ENCODE data around the gene KCNH5. TPM values are rescaled to one million over a fixed set of nuclear protein-coding genes. Genes with fewer than 3 reads are reported as not detected.

The KCNH5 gene
- total RNA-seq, 4 donors from 2014 or later: not detected

GRCh38 chr14:63045612-63046320 lies 508 bp upstream of the KCNH5 start:
- no peaks in the 10 kb centered on the region for H3K36me3 ChIP-seq
- DNase-seq: peak in 1 of 3 donors; percentile 41
- H3K4me3 ChIP-seq: peak overlapping the region in 1 of 4 donors; percentile 30
- H3K27me3 ChIP-seq: peaks cover 0 to 20% of the 10 kb centered on the region in 2 donors
- TF ChIP-seq POLR2A (IDR thresholded peaks at IDR 0.05) (no peak), CTCF (IDR thresholded peaks at IDR 0.05) (no peak)
- H3K27ac ChIP-seq: no peak overlapping the region
- H3K9me3 ChIP-seq: no peaks in the 10 kb centered on the region
- peaks cover 0 to 13% (median 0%) of the 10 kb centered on the region in 4 donors for H3K4me1 ChIP-seq

GRCh38 chr14:63039866-63040265 lies 5.4 kb downstream of the KCNH5 start:
- H3K36me3 ChIP-seq: no peaks in the 10 kb centered on the region

GRCh38 chr14:63032641-63033040 lies 12.6 kb downstream of the KCNH5 start:
- Histone ChIP-seq H3K36me3 (no peaks in the 10 kb centered on the region), H3K27me3 (no peaks in the 10 kb centered on the region), H3K4me1 (no peaks in the 10 kb centered on the region), H3K4me3 (no peak overlapping the region), H3K9me3 (no peaks in the 10 kb centered on the region), H3K27ac (no peak overlapping the region)
- TF ChIP-seq CTCF (IDR thresholded peaks at IDR 0.05): no peak
- TF ChIP-seq POLR2A (IDR thresholded peaks at IDR 0.05): no peak
- DNase-seq: no peak

More at GRCh38 chr14:63039866-63040265, 5.4 kb downstream of the KCNH5 start:
- TF ChIP-seq CTCF (IDR thresholded peaks at IDR 0.05) (peak in 1 of 6 experiments; percentile 5), POLR2A (IDR thresholded peaks at IDR 0.05) (no peak)
- H3K27me3 ChIP-seq: peaks cover 0 to 4% of the 10 kb centered on the region in 2 donors
- no peak overlapping the region for H3K4me3 ChIP-seq
- H3K9me3 ChIP-seq: no peaks in the 10 kb centered on the region
- H3K4me1 ChIP-seq: peaks cover 0 to under 1% (median 0%) of the 10 kb centered on the region in 4 donors
- H3K27ac ChIP-seq: no peak overlapping the region
- no peak for DNase-seq

- no peaks in the 10 kb centered on the region for H3K27me3 ChIP-seq
- TF ChIP-seq POLR2A (IDR thresholded peaks at IDR 0.05): no peak
- no peak for TF ChIP-seq CTCF (IDR thresholded peaks at IDR 0.05)
- no peak for DNase-seq
Observed at GRCh38 chr14:63032076-63032475, 13.2 kb downstream of the KCNH5 start.

GRCh38 chr14:63030113-63030512 lies 15.1 kb downstream of the KCNH5 start:
- TF ChIP-seq POLR2A (IDR thresholded peaks at IDR 0.05) (no peak), CTCF (IDR thresholded peaks at IDR 0.05) (no peak)
- H3K4me1 ChIP-seq: no peaks in the 10 kb centered on the region
- DNase-seq: no peak
- no peaks in the 10 kb centered on the region for H3K9me3 ChIP-seq
- H3K4me3 ChIP-seq: no peak overlapping the region
- H3K36me3 ChIP-seq: no peaks in the 10 kb centered on the region
- no peak overlapping the region for H3K27ac ChIP-seq
- H3K27me3 ChIP-seq: no peaks in the 10 kb centered on the region

More at GRCh38 chr14:63032076-63032475, 13.2 kb downstream of the KCNH5 start:
- no peaks in the 10 kb centered on the region for H3K9me3 ChIP-seq
- no peak overlapping the region for H3K4me3 ChIP-seq
- H3K36me3 ChIP-seq: no peaks in the 10 kb centered on the region
- no peak overlapping the region for H3K27ac ChIP-seq
- H3K4me1 ChIP-seq: no peaks in the 10 kb centered on the region
